MM.1S (cell line): ENCODE measurements around the gene FIGNL2.

Experiments
- DNase-seq: peaks from one replicate; pipeline ENCODE4 v3.0.0-alpha.2; 2015
- H2AFZ ChIP-seq: fragments of 300-600 bp; sonication (generic); 2 replicates; pipeline ENCODE4 v1.6.0; 2016; ENCODE audit warnings: antibody characterized with exemption, low read length
- H3F3A ChIP-seq: fragments of 300-600 bp; sonication (generic); 2 replicates; pipeline ENCODE4 v1.6.1; 2016; ENCODE audit warnings: mild to moderate bottlenecking, antibody characterized with exemption, low read length, moderate library complexity, mixed read lengths; ENCODE audit not compliant: insufficient read depth
- H3K27ac ChIP-seq: fragments of 300-600 bp; sonication (generic); 2 replicates; pipeline ENCODE4 v1.5.1; 2016; ENCODE audit warnings: mild to moderate bottlenecking, low read length
- H3K27me3 ChIP-seq: fragments of 300-600 bp; sonication (generic); replicated peaks from 2 replicates; pipeline ENCODE4 v1.6.0; 2016; ENCODE audit warnings: low read length; ENCODE audit not compliant: insufficient read depth
- H3K36me3 ChIP-seq: fragments of 300-600 bp; sonication (generic); replicated peaks from 2 replicates; pipeline ENCODE4 v1.6.1; 2016; ENCODE audit warnings: mild to moderate bottlenecking, low read length, mixed read lengths; ENCODE audit not compliant: insufficient read depth
- H3K4me1 ChIP-seq: fragments of 300-600 bp; sonication (generic); 2 replicates; pipeline ENCODE4 v1.6.1; 2016; ENCODE audit warnings: low read length, mixed read lengths
- H3K4me2 ChIP-seq: fragments of 300-600 bp; sonication (generic); 2 replicates; pipeline ENCODE4 v1.6.0; 2016; ENCODE audit warnings: low read depth, low read length
- H3K4me3 ChIP-seq: fragments of 300-600 bp; sonication (generic); 2 replicates; pipeline ENCODE4 v1.5.1; 2016; ENCODE audit warnings: low read length, mixed read lengths
- H3K79me2 ChIP-seq: fragments of 300-600 bp; sonication (generic); 2 replicates; pipeline ENCODE4 v1.6.1; 2016; ENCODE audit warnings: mixed run types, low read length, mixed read lengths
- H3K9ac ChIP-seq: fragments of 300-600 bp; sonication (generic); 2 replicates; pipeline ENCODE4 v1.6.1; 2016; ENCODE audit warnings: low read length, mixed read lengths
- H3K9me2 ChIP-seq: fragments of 300-600 bp; sonication (generic); replicated peaks from 2 replicates; pipeline ENCODE4 v1.6.1; 2016; ENCODE audit warnings: mild to moderate bottlenecking, low read length, mixed read lengths; ENCODE audit not compliant: insufficient read depth
- H3K9me3 ChIP-seq: fragments of 300-600 bp; sonication (generic); replicated peaks from 2 replicates; pipeline ENCODE4 v1.6.1; 2016; ENCODE audit warnings: mild to moderate bottlenecking, low read length, mixed read lengths; ENCODE audit not compliant: insufficient read depth
- H4K20me1 ChIP-seq: fragments of 300-600 bp; sonication (generic); 2 replicates; pipeline ENCODE4 v1.6.1; 2016; ENCODE audit warnings: mild to moderate bottlenecking, low read length, moderate library complexity, mixed read lengths; ENCODE audit not compliant: insufficient read depth
- CTCF ChIP-seq: fragments of 300-600 bp; sonication (generic); IDR thresholded peaks from 2 replicates; pipeline ENCODE4 v1.5.1; 2016; ENCODE audit warnings: antibody characterized with exemption, low read length, mixed read lengths
- EZH2 ChIP-seq: fragments of 300-600 bp; sonication (generic); optimal IDR thresholded peaks from 2 replicates; pipeline ENCODE3; 2017; ENCODE audit warnings: low read depth, mild to moderate bottlenecking, antibody characterized with exemption, low read length, mixed read lengths
- EZH2phosphoT487 ChIP-seq: fragments of 300-600 bp; sonication (generic); IDR thresholded peaks from 2 replicates; pipeline ENCODE4 v1.6.1; 2018; ENCODE audit warnings: antibody characterized with exemption, low read length

FIGNL2 gene

GRCh38 chr12:51873251-51873994, 24.9 kb upstream of the FIGNL2 start:
- Histone ChIP-seq H3F3A (no peaks in the 10 kb centered on the region), H3K4me2 (no peak overlapping the region), H2AFZ (no peak overlapping the region), H3K4me1 (no peaks in the 10 kb centered on the region), H3K9me3 (no peaks in the 10 kb centered on the region), H3K27ac (no peak overlapping the region), H3K36me3 (no peaks in the 10 kb centered on the region), H3K4me3 (no peak overlapping the region), H3K27me3 (peaks cover 24% of the 10 kb centered on the region), H3K79me2 (no peaks in the 10 kb centered on the region), H4K20me1 (no peaks in the 10 kb centered on the region), H3K9ac (no peak overlapping the region), H3K9me2 (no peaks in the 10 kb centered on the region)
- DNase-seq = no peak
- TF ChIP-seq CTCF (no peak), EZH2 (no peak), EZH2phosphoT487 (no peak)

- H3F3A ChIP-seq = no peaks in the 10 kb centered on the region
- no peak overlapping the region for H3K27ac ChIP-seq
- no peaks in the 10 kb centered on the region for H3K9me2 ChIP-seq
- H3K36me3 ChIP-seq = no peaks in the 10 kb centered on the region
- H3K4me1 ChIP-seq = no peaks in the 10 kb centered on the region
- DNase-seq = no peak
- no peak overlapping the region for H3K9ac ChIP-seq
- H3K4me2 ChIP-seq = no peak overlapping the region
- H3K4me3 ChIP-seq = no peak overlapping the region
- no peak for TF ChIP-seq CTCF
- no peak overlapping the region for H2AFZ ChIP-seq
- H3K9me3 ChIP-seq = no peaks in the 10 kb centered on the region
- H3K27me3 ChIP-seq = peaks cover 31% of the 10 kb centered on the region
- no peaks in the 10 kb centered on the region for H4K20me1 ChIP-seq
- no peaks in the 10 kb centered on the region for H3K79me2 ChIP-seq
Observed at GRCh38 chr12:51872689-51872981, 24.1 kb upstream of the FIGNL2 start.

GRCh38 chr12:51871918-51872688, 23.6 kb upstream of the FIGNL2 start:
- Histone ChIP-seq H3K36me3 (no peaks in the 10 kb centered on the region), H3K4me1 (no peaks in the 10 kb centered on the region), H3K79me2 (no peaks in the 10 kb centered on the region), H3K9me2 (no peaks in the 10 kb centered on the region), H3K27ac (no peak overlapping the region), H3F3A (no peaks in the 10 kb centered on the region), H3K4me3 (no peak overlapping the region), H3K9ac (no peak overlapping the region), H3K27me3 (peaks cover 31% of the 10 kb centered on the region), H4K20me1 (no peaks in the 10 kb centered on the region), H3K9me3 (no peaks in the 10 kb centered on the region), H2AFZ (no peak overlapping the region), H3K4me2 (no peak overlapping the region)
- no peak for TF ChIP-seq EZH2
- no peak for TF ChIP-seq EZH2phosphoT487
- TF ChIP-seq CTCF = no peak
- DNase-seq = no peak
